ENCODE results near the gene GNB2.

GNB2 gene

DNA sequence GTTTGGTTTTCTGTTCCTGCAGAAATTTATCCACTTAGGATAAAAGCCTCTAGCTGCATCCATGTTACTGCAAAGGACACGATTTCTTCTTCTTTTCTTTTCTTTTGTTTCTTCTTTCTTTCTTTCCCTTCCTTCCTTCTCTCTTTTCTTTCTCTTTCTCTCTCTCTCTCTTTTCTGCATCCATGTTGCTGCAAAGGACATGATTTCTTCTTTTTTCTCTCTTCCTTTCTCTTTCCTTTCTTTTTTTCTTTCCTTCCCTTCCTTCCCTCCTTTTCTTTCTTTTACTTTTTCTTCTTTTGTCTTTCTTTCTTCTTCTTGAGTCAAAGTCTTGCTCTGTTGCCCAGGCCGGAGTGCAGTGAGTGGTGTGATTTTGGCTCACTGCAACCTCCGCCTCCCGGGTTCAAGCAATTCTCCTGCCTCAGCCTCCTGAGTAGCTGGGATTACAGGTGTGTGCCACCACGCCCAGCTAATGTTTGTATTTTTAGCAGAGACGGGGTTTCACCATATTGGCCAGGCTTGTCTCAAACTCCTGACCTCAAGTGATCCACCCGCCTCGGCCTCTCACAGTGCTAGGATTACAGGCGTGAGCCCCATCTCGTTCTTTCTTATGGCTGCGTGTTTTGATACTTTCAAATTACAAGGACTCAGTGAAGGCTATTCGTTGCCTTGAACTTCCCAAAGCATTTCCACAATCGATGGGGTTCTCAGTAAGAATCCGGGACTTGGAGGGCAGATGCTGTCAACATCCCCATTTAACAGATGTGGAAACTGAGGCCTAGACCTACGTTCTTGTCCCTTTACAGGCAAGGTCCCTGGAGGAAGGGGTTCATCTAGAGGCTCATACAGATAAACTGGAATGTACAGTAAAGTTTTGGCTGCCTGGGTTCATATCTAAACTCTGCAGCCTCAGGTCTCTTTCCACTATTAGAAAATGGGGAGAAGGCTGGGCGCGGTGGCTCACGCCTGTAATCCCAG is 1.9 kb upstream of the GNB2 start:
- Mint-ChIP-seq H3K27ac (no peak overlapping the region), H3K27me3 (peaks cover 34% of the 10 kb centered on the region), H3K4me3 (no peak overlapping the region), H3K9me3 (no peaks in the 10 kb centered on the region), H3K4me1 (peaks cover 13% of the 10 kb centered on the region), H3K36me3 (peaks cover 12% of the 10 kb centered on the region)
- CTCF ChIA-PET, result interaction anchor here (1.0 kb wide), 1 partner anchor 37 kb away, joined by 3 read pairs; no protein-coding TSS in a partner anchor
- DNase-seq, result no peak

- Mint-ChIP-seq H3K36me3 (peaks cover 26% of the 10 kb centered on the region), H3K9me3 (no peaks in the 10 kb centered on the region), H3K27ac (peak overlapping the region; percentile 95), H3K4me3 (peak overlapping the region; percentile 97), H3K4me1 (peaks cover 29% of the 10 kb centered on the region), H3K27me3 (peaks cover 27% of the 10 kb centered on the region)
- CTCF ChIA-PET, result interaction anchor here (1.5 to 5.2 kb wide), 2 partner anchors 18 to 62 kb away, joined by 3 to 23 read pairs; partner anchors contain the start of gene MOSPD3
- DNase-seq, result peak; percentile 65
These were observed 436 bp downstream of the GNB2 start for GRCh38 chr7:100673942-100674410.

GRCh38 chr7:100674411-100675104 is 1.0 kb downstream of the GNB2 start:
- H3K36me3 Mint-ChIP-seq, result peaks cover 30% of the 10 kb centered on the region
- H3K27me3 Mint-ChIP-seq, result peaks cover 21% of the 10 kb centered on the region
- H3K27ac Mint-ChIP-seq, result peak overlapping the region; percentile 95
- H3K4me1 Mint-ChIP-seq, result peaks cover 32% of the 10 kb centered on the region
- no peak for DNase-seq
- peak overlapping the region; percentile 97 for H3K4me3 Mint-ChIP-seq
- no peaks in the 10 kb centered on the region for H3K9me3 Mint-ChIP-seq
- CTCF ChIA-PET, result interaction anchor here (0.9 to 5.2 kb wide), 3 partner anchors 17 to 63 kb away, joined by 3 to 23 read pairs (median 3); partner anchors contain the start of gene MOSPD3

- DNase-seq, result no peak
- Mint-ChIP-seq H3K4me1 (peaks cover 37% of the 10 kb centered on the region), H3K4me3 (peak overlapping the region; percentile 97), H3K27ac (peak overlapping the region; percentile 95), H3K9me3 (no peaks in the 10 kb centered on the region), H3K36me3 (peaks cover 31% of the 10 kb centered on the region), H3K27me3 (peaks cover 18% of the 10 kb centered on the region)
- CTCF ChIA-PET, result interaction anchor here (0.9 to 5.2 kb wide), 3 partner anchors 17 to 63 kb away, joined by 3 to 23 read pairs (median 3); partner anchors contain the start of gene MOSPD3
These were observed 1.5 kb downstream of the GNB2 start for GRCh38 chr7:100675105-100675451.

DNA sequence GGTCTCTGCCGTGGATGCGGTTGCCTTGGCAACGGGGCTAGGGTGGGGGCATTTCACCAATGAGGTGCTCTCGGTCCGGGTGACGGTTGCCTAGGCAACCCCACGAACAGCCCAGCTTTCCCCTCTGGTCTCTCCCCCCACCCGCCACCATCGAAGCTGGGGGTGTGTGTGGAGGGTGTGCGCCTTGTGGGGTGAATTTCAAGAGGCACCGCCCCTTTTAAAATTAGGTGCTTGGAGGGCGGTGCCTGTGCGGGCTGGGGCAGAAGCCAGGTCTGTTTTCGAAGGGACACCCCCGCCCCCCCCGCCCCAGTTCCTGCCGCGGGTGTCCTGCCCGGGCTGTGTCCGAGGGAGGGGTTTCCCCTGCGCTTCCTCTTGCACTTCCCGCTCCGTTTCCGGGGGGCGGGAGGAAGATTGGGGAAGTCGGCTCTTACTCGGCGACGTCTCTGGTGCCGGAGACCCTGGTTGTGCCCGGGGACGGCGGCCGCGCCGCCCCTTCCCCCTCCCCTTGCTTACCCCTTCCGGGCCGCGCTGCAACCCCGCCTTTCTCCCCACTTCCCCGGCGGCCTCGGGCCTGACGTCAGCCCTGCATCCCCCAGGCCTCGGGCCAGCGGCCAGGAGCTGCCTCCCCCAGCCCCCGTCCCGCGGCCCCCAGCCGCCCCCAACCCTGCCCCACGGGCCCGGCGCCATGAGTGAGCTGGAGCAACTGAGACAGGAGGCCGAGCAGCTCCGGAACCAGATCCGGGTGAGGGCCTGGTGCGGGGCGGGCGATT is 2.2 kb downstream of the GNB2 start:
- peaks cover 44% of the 10 kb centered on the region for H3K4me1 Mint-ChIP-seq

GRCh38 chr7:100676501-100677306 is 3.2 kb downstream of the GNB2 start:
- no peak for DNase-seq
- Mint-ChIP-seq H3K27me3 (peaks cover 11% of the 10 kb centered on the region), H3K4me1 (peaks cover 53% of the 10 kb centered on the region), H3K4me3 (peak overlapping the region; percentile 89), H3K9me3 (no peaks in the 10 kb centered on the region), H3K27ac (peak overlapping the region; percentile 83), H3K36me3 (peaks cover 37% of the 10 kb centered on the region)
- CTCF ChIA-PET, result interaction anchor here (0.6 to 5.2 kb wide), 3 partner anchors 15 to 93 kb away, joined by 3 to 23 read pairs (median 6); no protein-coding TSS in a partner anchor

More for the DNA sequence above, 2.2 kb downstream of the GNB2 start:
- peak; percentile 92 for DNase-seq
- H3K9me3 Mint-ChIP-seq, result no peaks in the 10 kb centered on the region
- CTCF ChIA-PET, result interaction anchor here (5.2 kb wide), 1 partner anchor 16 kb away, joined by 23 read pairs; no protein-coding TSS in a partner anchor
- peak overlapping the region; percentile 89 for H3K4me3 Mint-ChIP-seq
- peaks cover 18% of the 10 kb centered on the region for H3K27me3 Mint-ChIP-seq
- peaks cover 34% of the 10 kb centered on the region for H3K36me3 Mint-ChIP-seq
- H3K27ac Mint-ChIP-seq, result peak overlapping the region; percentile 89

GRCh38 chr7:100677308-100678267 is 4.0 kb downstream of the GNB2 start:
- CTCF ChIA-PET, result interaction anchor here (0.6 to 5.2 kb wide), 3 partner anchors 14 to 69 kb away, joined by 4 to 23 read pairs (median 6); partner anchors contain the start of gene POP7
- H3K36me3 Mint-ChIP-seq, result peaks cover 38% of the 10 kb centered on the region
- peak overlapping the region; percentile 62 for H3K27ac Mint-ChIP-seq
- no peaks in the 10 kb centered on the region for H3K9me3 Mint-ChIP-seq
- peak overlapping the region; percentile 89 for H3K4me3 Mint-ChIP-seq
- peaks cover 52% of the 10 kb centered on the region for H3K4me1 Mint-ChIP-seq
- H3K27me3 Mint-ChIP-seq, result peaks cover 11% of the 10 kb centered on the region
- DNase-seq, result no peak

DNA sequence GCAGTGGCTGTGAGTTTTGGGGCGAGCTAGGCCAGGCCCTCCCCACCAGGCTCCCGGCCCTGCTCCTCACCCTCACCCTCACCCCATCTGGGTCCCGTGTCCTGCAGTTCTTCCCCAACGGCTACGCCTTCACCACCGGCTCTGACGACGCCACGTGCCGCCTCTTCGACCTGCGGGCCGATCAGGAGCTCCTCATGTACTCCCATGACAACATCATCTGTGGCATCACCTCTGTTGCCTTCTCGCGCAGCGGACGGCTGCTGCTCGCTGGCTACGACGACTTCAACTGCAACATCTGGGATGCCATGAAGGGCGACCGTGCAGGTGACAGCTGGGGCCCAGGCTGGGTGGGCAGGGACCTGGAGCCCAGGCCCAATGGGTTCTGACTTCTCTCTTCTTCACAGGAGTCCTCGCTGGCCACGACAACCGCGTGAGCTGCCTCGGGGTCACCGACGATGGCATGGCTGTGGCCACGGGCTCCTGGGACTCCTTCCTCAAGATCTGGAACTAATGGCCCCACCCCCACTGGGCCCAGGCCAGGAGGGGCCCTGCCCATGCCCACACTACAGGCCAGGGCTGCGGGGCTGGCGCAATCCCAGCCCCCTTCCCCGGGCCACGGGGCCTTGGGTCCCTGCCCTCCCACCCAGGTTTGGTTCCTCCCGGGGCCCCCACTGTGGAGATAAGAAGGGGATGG is 4.9 kb downstream of the GNB2 start:
- CTCF ChIA-PET, result interaction anchor here (1.0 to 5.2 kb wide), 2 partner anchors 14 to 27 kb away, joined by 4 to 23 read pairs; partner anchors contain the start of gene POP7
- H3K36me3 Mint-ChIP-seq, result peaks cover 40% of the 10 kb centered on the region
- peaks cover 48% of the 10 kb centered on the region for H3K4me1 Mint-ChIP-seq
- H3K27ac Mint-ChIP-seq, result peak overlapping the region; percentile 52
- peaks cover 6% of the 10 kb centered on the region for H3K27me3 Mint-ChIP-seq
- no peak overlapping the region for H3K4me3 Mint-ChIP-seq
- DNase-seq, result no peak
- H3K9me3 Mint-ChIP-seq, result no peaks in the 10 kb centered on the region

- no peak for DNase-seq
- peaks cover 2% of the 10 kb centered on the region for H3K27me3 Mint-ChIP-seq
- no peak overlapping the region for H3K27ac Mint-ChIP-seq
- no peak overlapping the region for H3K4me3 Mint-ChIP-seq
- peaks cover 48% of the 10 kb centered on the region for H3K4me1 Mint-ChIP-seq
- H3K9me3 Mint-ChIP-seq, result no peaks in the 10 kb centered on the region
- CTCF ChIA-PET, result interaction anchor here (4.9 to 5.2 kb wide), 2 partner anchors 12 to 13 kb away, joined by 23 to 29 read pairs; no protein-coding TSS in a partner anchor
- peaks cover 40% of the 10 kb centered on the region for H3K36me3 Mint-ChIP-seq
These were observed 5.8 kb downstream of the GNB2 start for GRCh38 chr7:100679129-100679926.

DNA sequence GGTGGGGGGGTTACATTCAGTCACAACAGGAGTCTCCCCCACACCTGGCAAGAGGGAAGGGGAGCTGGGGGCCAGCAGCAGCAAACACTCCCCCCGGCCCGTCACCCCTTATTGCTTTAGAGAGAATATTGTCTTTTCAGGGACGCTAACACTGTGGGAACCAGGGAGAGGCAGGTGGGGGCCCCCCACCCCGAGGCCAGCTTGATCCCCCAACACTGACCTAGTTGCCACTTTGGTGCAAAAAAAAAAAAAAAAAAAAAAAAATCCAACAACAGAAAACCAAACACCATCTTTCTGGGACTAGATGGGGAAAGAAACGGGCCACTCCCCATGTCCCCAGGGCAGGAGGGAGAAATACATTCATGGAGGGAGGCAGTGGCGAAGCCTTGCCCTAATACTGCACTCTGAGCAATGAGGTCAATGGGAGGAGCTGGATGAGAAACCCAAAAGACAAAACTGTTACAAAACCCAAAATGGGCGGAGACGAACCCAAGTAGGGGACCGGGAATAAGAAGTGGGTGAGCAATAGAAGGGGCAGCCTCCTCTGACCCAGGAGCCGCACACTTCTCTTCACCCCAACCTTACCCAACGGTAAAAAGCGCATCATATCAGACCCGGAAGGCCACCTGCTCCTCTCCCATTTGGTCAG is 6.5 kb downstream of the GNB2 start:
- Mint-ChIP-seq H3K27ac (peak overlapping the region; percentile 22), H3K36me3 (peaks cover 40% of the 10 kb centered on the region), H3K4me1 (peaks cover 48% of the 10 kb centered on the region), H3K4me3 (no peak overlapping the region), H3K9me3 (no peaks in the 10 kb centered on the region), H3K27me3 (no peaks in the 10 kb centered on the region)
- no peak for DNase-seq
- CTCF ChIA-PET, result interaction anchor here (1.1 to 4.9 kb wide), 3 partner anchors 11 to 46 kb away, joined by 4 to 29 read pairs (median 4); partner anchors contain the start of gene POP7
